Hematopoietic multipotent progenitor cell treated with erythropoietin and hydrocortisone succinate and interleukin-3 and kit ligand, for 8 days (in vitro differentiated cells): ENCODE data around the gene NBEAL2.

ENCODE experiments used
- DNase-seq: peaks from one replicate; pipeline ENCODE4 v3.0.0-alpha.2; 2015

Gene NBEAL2

GRCh38 chr3:46978985-46979944 lies at the start of gene NBEAL2:
Gene NBEAL2 (plus strand): TSS chr3:46979666. CDS start chr3:46979862, 196 bp downstream.
- peak; percentile 96 for DNase-seq

GRCh38 chr3:46930166-46930944 lies 49.1 kb upstream of the NBEAL2 start:
- no peak for DNase-seq

- no peak for DNase-seq
Measured at GRCh38 chr3:46930945-46931403, 48.5 kb upstream of the NBEAL2 start.

GRCh38 chr3:46931631-46932331 lies 47.7 kb upstream of the NBEAL2 start:
- peak; percentile 69 for DNase-seq

GRCh38 chr3:46932455-46933225 lies 46.8 kb upstream of the NBEAL2 start:
- DNase-seq: peak; percentile 54

- DNase-seq: no peak
Measured at GRCh38 chr3:46933261-46933660, 46.2 kb upstream of the NBEAL2 start.

- DNase-seq: no peak
Measured at GRCh38 chr3:46934072-46934471, 45.4 kb upstream of the NBEAL2 start.

- peak; percentile 78 for DNase-seq
Measured at GRCh38 chr3:46934498-46935167, 44.8 kb upstream of the NBEAL2 start.

- peak; percentile 91 for DNase-seq
Measured at GRCh38 chr3:46935168-46935858, 44.2 kb upstream of the NBEAL2 start.

- no peak for DNase-seq
Measured at GRCh38 chr3:46935989-46936558, 43.4 kb upstream of the NBEAL2 start.

- DNase-seq: no peak
Measured at GRCh38 chr3:46936733-46937250, 42.7 kb upstream of the NBEAL2 start.

GRCh38 chr3:46938118-46938517 lies 41.3 kb upstream of the NBEAL2 start:
- DNase-seq: no peak

GRCh38 chr3:46939578-46940445 lies 39.7 kb upstream of the NBEAL2 start:
- DNase-seq: no peak

GRCh38 chr3:46942076-46942475 lies 37.4 kb upstream of the NBEAL2 start:
- no peak for DNase-seq

GRCh38 chr3:46942481-46943236 lies 36.8 kb upstream of the NBEAL2 start:
- DNase-seq: no peak

- no peak for DNase-seq
Measured at GRCh38 chr3:46943237-46944187, 36.0 kb upstream of the NBEAL2 start.

GRCh38 chr3:46944191-46944590 lies 35.3 kb upstream of the NBEAL2 start:
- no peak for DNase-seq
